PC-3 (cell line): ENCODE measurements around the gene TOPORS.

ENCODE experiments used
- EZH2phosphoT487 ChIP-seq: fragments of 300-600 bp; sonication (generic); IDR thresholded peaks from 2 replicates; pipeline ENCODE4 v1.6.1; 2018; ENCODE audit warnings: mild to moderate bottlenecking, antibody characterized with exemption, low read length, borderline replicate concordance
- TF ChIP-seq, protein P1 (sequence below): fragments of 300-600 bp; sonication (generic); conservative IDR thresholded peaks from 2 replicates; pipeline ENCODE4 v1.5.1; 2017; ENCODE audit warnings: antibody characterized with exemption, low read depth, mild to moderate bottlenecking, low read length

DNA sequence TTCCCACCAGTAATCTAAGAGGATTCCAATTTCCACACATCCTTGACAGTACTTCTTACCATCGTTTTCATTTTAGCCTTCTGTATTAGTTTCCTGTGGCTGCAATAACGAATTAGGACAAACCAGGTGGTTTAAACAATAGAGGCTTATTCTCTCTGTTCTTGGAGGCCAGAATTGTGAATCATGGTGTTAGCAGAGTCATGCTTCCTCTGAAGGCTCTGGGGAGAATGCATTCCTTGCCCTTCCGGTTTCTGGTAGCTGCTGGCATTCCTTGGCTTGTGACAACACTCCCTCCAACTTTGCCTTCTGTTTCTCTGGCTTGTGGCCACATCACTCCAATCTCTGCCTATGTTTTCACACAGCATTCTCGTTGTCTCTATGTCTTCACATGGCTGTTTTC, 49.9 kb downstream of the TOPORS start:
- TF ChIP-seq, protein P1, sequence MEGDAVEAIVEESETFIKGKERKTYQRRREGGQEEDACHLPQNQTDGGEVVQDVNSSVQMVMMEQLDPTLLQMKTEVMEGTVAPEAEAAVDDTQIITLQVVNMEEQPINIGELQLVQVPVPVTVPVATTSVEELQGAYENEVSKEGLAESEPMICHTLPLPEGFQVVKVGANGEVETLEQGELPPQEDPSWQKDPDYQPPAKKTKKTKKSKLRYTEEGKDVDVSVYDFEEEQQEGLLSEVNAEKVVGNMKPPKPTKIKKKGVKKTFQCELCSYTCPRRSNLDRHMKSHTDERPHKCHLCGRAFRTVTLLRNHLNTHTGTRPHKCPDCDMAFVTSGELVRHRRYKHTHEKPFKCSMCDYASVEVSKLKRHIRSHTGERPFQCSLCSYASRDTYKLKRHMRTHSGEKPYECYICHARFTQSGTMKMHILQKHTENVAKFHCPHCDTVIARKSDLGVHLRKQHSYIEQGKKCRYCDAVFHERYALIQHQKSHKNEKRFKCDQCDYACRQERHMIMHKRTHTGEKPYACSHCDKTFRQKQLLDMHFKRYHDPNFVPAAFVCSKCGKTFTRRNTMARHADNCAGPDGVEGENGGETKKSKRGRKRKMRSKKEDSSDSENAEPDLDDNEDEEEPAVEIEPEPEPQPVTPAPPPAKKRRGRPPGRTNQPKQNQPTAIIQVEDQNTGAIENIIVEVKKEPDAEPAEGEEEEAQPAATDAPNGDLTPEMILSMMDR: no peak
- no peak for TF ChIP-seq EZH2phosphoT487
